Ishikawa (cell line): ENCODE measurements around the gene MOGAT1.

Source experiments
- CEBPB ChIP-seq: IDR thresholded peaks from 2 replicates; pipeline ENCODE4 v1.6.1; 2012
- CREB1 ChIP-seq: IDR thresholded peaks from 2 replicates; pipeline ENCODE4 v1.6.1; 2012; ENCODE audit warnings: low read depth
- EGR1 ChIP-seq: IDR thresholded peaks from 2 replicates; pipeline ENCODE4 v1.6.1; 2012
- EP300 ChIP-seq: IDR thresholded peaks from 2 replicates; pipeline ENCODE4 v1.6.1; 2012; ENCODE audit warnings: borderline replicate concordance
- MAX ChIP-seq: IDR thresholded peaks from 2 replicates; pipeline ENCODE4 v1.6.1; 2012
- RAD21 ChIP-seq: IDR thresholded peaks from 2 replicates; pipeline ENCODE4 v1.6.1; 2012; ENCODE audit warnings: low read depth
- TEAD4 ChIP-seq: IDR thresholded peaks from 2 replicates; pipeline ENCODE4 v1.6.1; 2012

- no peak for TF ChIP-seq EP300
- no peak for TF ChIP-seq RAD21
- no peak for TF ChIP-seq EGR1
- TF ChIP-seq TEAD4: no peak
- no peak for TF ChIP-seq CREB1
- TF ChIP-seq MAX: no peak
- no peak for TF ChIP-seq CEBPB
Measured at GRCh38 chr2:222738312-222738711, 66.9 kb downstream of the MOGAT1 start.
